Measurements from ENCODE around the gene PNMT.
"Not testable (repeated sequence)": the region's sequence is repeated elsewhere in the genome, so short reads cannot be mapped to it uniquely, and the experiment has no call there.

The PNMT gene

DNA sequence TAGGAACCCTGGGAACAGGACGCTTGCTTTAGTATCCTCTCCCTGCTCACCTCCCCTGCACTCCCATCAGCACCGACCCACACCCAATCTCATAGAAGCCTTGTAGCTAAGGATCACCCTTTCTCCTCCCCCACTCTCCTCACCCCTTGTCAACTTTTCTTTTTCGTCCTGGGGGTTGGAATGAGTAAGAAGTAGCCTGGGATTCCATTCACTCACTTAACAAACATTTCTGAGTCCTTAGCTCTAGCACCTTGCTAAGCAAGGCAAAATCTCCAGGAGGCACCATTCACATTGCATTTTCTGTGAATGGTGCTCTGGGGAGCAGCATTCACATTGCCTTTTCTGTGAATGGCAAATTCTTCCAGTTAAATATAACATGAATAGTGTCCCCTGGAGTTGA lies 20.7 kb downstream of the PNMT start:
- DNase-seq = no peak

DNA sequence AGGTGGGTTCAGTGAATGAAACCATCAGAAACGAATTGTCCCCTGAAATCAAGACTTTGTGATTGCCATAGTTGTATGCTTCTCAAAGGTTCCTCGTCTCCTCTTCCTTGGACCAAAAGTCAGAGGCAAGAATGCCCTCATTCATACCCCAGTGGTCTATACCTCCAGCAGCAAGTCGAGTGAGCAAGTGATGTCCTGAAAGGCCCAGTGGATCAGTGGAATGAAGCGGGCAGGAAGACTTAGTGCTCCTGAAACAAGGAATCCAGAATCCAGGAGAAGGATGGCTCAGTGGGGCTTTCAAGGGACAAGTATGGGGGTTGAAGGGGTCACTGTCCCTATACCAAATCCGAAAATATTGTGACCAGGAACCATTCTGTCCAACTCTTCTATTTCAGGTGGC lies 26.3 kb downstream of the PNMT start:
- no peak for DNase-seq

DNA sequence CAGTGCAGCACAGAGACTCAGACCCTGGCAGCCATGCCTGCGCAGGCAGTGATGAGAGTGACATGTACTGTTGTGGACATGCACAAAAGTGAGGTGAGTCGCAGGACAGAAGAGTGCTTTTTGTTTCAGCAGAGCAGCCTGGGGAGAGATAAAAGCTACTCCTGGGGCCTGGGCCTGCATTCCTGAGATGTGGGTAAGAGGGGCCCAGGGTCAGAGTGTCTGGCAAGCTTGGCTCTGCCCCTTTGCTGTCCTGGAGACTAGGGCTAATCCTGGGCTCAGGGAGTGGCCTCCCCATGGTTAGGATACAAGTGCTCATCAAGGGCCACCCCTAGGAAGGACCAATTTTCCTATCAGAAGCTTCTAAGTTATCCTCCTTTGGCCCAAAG lies 26.8 kb downstream of the PNMT start:
- no peak for DNase-seq

DNA sequence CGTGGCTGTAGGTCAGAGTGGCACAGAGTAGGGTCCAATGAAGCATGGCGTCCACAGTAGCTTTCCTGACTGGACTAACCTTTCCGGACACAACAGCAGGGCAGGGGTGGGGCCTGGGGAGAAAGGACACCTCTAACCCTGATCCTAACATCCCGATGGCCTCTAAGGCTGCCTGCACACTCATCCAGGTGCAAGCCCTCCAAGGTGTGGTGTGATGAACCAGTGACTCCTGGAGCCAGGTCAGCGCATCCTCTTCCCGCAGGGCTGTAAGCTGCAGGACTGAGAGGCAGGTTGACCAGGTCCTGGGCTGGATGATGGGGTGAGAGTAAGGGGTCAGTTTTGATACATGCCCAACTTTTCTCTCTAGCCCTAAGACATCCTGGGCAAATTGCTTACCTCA lies 28.5 kb downstream of the PNMT start:
- DNase-seq = no peak

DNA sequence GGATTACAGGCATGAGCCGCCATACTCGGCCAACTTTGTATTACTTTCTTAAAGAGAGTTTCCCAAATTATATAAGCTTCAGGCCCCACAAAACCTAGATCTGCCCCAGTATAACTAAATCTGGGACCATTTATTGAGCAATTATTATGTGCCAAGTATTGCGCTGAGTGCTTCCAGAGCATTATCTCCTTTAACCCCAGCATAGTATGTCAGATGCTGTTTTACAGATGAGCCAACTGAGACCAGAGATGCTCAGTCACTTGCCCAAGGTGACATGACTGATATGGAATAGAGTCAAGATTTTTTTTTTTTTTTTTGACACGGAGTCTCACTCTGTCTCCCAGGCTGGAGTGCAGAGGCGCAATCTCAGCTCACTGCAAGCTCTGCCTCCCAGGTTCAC lies 29.7 kb downstream of the PNMT start:
- DNase-seq = no peak

DNA sequence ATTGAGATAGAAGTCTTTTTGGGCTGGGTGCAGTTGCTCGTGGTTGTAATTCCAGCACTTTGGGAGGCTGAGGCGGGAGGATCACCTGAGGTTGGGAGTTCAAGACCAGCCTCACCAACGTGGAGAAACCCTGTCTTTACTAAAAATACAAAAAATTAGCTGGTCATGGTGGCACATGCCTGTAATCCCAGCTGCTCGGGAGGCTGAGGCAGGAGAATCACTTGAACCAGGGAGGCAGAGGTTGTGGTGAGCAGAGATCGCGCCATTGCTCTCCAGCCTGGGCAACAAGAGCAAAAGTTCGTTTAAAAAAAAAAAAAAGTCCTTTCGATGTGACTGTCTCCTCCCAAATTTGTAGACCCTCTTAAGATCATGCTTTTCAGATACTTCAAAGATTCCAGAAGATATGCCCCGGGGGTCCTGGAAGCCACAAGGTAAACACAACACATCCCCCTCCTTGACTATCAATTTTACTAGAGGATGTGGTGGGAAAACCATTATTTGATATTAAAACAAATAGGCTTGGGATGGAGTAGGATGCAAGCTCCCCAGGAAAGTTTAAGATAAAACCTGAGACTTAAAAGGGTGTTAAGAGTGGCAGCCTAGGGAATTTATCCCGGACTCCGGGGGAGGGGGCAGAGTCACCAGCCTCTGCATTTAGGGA lies 31.0 kb downstream of the PNMT start:
- DNase-seq = not testable (repeated sequence)

DNA sequence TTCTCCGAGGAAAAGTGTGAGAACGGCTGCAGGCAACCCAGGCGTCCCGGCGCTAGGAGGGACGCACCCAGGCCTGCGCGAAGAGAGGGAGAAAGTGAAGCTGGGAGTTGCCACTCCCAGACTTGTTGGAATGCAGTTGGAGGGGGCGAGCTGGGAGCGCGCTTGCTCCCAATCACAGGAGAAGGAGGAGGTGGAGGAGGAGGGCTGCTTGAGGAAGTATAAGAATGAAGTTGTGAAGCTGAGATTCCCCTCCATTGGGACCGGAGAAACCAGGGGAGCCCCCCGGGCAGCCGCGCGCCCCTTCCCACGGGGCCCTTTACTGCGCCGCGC lies 31.5 kb downstream of the PNMT start, which contains the start of gene ERBB2:
ERBB2 (plus strand) TSS at position 247 of the 330 bp plus-strand sequence. CDS start 175 bp downstream, outside the sequence.
- peak; percentile 82 for DNase-seq

DNA sequence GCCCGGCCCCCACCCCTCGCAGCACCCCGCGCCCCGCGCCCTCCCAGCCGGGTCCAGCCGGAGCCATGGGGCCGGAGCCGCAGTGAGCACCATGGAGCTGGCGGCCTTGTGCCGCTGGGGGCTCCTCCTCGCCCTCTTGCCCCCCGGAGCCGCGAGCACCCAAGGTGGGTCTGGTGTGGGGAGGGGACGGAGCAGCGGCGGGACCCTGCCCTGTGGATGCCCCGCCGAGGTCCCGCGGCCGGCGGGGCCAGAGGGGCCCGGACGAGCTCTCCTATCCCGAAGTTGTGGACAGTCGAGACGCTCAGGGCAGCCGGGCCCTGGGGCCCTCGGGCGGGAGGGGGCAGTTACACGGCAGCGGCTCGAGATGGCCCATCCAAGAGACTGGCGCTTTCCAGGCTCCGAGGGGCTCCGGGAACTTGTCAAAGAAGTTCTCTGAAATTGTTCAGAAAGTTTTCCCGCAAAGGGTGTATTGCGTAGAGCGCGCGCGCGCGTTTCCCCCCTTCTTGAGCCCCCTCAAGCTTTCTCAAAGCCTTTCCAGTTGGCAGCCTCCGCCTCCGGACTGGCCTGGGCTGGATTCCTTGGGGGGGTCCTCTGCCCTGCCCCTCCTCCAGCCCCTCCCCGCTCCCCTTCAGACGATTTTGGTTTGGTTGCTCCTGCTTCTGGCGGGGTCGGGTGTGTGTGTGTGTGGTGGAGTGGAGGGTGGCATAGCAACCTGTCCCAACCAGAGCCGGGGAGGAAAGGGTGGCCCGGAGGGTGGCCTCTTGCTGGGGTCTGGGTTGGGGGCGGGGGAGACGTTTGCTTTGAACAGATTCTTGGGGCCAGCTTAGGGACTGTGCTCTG lies 32.1 kb downstream of the PNMT start:
- peak; percentile 84 for DNase-seq

DNA sequence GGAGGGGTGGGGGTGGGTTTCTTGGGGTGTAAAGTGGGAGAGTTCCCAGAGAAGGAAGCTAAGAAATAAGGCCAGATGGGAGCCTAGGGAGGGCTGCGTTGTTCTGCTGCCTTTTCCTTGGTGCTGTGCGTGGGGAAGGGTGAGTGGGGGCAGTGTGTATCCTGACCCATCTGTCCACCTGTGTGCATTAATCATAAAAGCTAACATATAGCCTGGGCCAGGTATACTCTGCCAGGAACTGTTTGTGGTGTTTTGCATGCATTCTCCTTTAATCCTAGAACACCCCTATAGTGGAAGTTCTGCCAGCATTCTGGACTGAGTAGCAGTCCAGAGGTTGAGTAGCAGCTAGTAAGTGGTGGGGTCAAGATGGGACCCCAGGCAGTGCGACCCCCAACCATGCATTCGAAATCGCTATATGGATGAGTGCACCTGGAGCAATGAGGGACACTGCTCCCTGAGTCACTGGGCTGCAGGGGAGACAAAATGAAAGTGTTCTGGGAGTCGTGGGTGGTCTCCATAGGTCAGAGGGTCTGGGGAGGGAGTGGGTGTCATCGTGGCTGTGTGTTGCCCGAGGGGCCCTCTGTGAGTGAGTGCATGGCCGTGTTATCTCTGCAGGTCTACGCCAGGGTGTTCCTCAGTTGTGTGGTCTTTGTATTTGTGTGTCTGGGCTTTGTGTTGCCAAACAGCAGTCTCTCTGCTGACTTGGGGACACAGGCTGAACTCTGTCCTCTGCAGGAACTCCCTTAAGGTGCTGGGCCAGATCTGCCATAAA lies 32.9 kb downstream of the PNMT start:
- no peak for DNase-seq

DNA sequence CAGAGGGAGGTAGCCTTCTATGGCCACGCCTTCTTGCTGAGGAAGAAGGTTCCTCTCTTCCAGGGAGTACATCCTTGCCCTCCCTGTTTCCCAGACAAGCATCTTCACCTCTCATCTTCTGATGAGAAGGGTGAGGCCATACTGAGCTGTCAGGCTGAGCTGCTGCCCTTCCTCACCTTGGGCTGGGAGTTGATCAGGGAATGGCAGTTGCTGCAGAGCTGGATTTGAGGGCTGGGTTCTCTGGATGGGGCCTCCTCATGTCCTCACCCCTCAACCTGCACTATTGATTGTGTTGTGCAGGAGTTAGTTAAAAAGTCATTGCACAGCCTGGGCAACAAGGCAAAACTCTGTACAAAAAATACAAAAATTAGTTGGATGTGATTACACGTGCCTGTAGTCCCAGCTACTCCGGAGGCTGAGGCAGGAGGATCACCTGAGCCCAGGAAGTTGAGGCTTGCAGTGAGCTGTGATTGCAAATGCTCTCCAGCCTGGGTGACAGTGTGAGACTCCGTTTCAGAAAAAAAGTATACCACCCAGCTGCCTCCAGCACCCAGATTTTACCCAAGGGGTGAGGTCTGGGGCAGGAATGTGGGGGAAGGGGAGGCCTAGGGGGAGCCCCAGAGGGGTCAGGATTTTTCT lies 33.6 kb downstream of the PNMT start:
- no peak for DNase-seq

DNA sequence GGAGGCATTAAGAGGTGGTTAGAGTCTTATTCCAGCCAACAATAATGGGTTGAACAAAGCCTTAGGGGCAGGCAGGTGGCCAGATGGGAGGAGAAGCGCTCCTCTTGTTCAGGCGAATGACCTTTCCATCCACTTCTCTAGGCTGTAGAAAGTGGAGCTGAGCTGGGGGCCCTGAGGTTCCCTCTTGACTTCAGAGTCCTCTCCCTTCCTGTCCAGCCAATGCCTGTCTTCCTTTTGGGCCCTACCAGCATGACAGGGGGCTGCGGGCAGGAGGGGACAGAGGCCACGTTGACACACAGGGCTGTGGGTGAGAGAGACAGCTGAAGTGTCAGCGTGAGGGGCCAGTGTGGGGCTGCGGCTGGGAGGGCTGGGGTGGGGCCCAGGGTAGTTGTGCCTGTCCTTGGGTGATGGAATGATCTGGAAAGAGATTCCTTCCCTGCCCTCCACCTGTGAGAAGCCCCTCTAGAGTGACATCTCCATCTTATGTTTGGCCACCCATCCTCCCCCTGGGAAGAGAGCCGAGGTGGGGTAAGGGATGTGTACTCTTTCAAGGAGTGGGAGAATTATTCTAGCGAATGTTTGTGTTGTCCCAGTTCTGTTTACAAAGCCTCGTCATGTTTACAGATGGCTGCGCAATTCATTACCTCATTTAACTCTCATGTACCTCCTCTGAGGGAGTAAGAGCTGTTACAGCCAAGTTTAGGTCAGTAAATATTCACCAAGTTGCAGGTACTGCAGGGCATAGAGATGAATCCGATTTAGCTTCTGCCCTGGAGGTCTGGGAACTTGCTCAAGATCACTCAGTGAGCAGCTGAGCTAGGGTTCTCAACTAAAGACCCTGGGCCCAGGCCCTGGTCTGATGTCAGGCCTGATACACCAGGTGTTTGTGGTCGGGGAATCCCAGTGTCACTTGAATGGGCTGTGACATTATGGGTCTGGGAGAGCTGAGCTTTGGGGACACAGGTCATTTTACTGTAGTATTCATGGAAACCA lies 34.9 kb downstream of the PNMT start:
- DNase-seq = no peak

DNA sequence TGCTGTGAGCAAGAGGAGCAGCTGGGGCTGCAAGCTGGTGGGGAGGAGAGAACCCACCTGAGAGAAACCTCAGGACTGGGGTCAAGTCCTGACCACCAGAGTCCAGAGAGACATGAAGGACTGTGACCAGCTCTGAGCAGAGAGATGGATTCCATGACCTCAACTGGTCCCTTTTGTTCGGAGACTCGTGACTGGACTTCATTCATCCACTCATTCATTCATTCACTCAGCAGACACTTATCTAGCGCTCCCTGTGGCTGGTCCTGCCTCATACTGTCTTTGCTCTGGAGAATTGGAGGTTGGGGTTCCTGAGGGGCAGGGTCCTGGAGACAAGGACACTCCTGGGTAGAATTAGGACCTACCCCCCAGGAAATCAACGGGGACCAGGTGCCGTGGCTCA lies 35.7 kb downstream of the PNMT start:
- no peak for DNase-seq

DNA sequence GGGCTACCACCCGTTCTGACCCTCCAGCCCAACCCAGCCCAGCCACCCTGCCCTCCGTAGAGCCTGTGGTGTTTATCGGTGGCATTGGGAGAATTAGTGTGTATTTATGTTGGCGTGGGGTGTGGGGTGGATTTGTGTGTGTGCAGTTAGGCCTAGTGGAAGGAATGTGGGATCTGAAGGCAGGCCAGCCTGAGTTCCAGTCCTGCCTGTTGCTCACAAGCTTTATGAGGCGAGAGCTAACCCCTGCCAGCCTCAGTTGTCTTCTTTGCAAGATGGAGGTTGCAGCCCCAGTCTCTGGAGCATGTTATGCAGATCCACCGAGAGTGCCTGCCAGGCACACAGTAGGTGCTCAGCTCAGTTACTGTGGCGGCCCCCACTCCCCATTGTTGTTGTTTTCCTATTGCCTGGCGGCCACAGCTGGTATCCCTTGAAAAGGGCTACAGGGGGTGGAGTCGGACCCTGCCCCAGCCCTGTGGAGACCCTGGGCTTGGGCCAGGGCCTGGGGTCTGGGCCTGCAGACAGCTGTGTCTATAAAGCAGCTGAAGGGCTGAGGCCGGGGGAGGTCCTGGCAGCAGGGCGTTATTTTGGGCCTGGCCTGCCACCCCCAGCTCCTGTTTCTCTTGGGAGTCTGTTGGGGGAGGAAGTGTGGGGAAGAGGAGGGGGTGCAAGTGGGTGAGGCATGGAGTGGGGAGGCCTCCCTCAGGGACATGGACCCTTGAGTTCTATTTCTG lies 36.7 kb downstream of the PNMT start:
- no peak for DNase-seq

DNA sequence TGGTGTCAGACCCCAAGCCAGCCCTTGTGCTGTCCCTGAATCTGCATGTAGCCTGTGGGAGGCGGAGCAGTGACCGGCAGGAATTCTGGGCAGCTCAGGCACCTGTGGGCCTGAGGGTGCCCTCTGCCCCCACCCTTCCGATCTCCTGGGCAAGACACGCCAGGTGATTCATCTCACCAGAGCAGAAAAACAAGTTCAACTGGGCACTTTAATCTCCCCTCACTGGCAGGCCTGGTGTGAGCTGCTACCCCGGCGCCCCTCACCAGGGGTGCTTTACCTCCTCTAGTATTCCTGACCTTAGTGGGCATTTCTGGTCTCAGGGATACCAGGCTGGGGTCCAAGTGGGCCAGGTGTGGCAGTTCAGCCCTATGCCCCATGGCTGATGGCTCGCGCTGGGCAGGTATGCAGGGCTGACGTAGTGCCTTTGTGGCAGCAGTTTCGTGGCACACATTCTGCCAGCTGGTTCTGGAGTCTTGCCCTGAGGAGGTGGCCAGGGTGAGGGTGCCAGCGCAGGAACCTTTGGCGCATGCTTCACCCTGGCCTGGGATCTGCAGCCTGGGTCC lies 37.6 kb downstream of the PNMT start:
- DNase-seq = no peak

DNA sequence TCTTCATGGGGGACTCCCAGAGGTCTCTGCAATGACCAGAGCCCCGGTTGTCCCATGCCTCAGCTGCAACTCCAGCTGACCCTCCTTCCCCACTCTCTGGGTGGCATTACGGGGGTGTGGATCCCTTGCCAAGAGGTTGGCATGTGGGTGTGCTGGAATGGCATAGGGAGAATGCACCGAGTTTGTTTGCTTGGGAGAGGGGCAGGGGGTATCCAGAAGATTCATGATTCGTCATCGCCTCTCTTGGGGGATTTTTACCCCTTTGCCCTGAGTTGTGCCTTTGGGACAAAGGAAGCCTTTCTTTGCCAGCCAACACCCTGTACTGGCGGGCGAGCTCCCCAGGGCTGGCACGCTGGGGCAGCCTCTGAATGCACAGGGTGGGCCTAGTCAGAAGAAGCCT lies 38.1 kb downstream of the PNMT start:
- DNase-seq = no peak

DNA sequence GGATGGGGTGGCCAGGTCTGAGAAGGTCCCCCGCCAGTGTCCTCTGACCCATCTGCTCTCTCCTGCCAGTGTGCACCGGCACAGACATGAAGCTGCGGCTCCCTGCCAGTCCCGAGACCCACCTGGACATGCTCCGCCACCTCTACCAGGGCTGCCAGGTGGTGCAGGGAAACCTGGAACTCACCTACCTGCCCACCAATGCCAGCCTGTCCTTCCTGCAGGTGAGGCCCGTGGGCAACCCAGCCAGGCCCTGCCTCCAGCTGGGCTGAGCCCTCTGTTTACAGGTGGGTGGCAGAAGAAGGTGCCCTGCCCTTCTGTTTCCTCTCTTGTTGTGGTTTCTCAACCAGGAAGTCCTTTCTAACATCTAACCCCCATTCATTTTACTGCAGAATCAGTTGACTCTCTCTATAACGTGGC lies 38.7 kb downstream of the PNMT start:
- DNase-seq = no peak

DNA sequence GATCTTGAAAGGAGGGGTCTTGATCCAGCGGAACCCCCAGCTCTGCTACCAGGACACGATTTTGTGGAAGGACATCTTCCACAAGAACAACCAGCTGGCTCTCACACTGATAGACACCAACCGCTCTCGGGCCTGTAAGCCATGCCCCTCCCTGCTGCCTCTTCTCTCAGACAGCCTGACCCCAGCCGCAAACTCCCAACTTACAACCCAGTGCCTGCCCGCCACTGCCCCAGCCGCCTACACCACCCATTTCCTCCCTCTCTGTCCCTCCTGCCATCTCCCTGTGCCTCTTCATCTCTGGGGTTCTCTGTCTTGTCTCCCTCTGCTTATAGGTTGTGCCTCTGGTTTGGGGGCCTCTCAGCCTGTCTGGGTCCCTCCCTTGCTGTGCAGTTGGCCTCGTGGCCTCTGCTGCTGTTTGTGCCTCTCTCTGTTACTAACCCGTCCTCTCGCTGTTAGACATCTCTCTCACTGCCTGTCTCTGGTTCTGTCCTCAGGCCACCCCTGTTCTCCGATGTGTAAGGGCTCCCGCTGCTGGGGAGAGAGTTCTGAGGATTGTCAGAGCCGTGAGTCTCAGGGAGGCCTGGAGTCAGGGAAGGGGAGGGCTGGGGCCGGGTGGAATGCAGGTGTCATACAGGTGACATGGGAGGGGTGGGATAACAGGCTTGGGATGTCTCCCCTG lies 41.2 kb downstream of the PNMT start:
- no peak for DNase-seq

DNA sequence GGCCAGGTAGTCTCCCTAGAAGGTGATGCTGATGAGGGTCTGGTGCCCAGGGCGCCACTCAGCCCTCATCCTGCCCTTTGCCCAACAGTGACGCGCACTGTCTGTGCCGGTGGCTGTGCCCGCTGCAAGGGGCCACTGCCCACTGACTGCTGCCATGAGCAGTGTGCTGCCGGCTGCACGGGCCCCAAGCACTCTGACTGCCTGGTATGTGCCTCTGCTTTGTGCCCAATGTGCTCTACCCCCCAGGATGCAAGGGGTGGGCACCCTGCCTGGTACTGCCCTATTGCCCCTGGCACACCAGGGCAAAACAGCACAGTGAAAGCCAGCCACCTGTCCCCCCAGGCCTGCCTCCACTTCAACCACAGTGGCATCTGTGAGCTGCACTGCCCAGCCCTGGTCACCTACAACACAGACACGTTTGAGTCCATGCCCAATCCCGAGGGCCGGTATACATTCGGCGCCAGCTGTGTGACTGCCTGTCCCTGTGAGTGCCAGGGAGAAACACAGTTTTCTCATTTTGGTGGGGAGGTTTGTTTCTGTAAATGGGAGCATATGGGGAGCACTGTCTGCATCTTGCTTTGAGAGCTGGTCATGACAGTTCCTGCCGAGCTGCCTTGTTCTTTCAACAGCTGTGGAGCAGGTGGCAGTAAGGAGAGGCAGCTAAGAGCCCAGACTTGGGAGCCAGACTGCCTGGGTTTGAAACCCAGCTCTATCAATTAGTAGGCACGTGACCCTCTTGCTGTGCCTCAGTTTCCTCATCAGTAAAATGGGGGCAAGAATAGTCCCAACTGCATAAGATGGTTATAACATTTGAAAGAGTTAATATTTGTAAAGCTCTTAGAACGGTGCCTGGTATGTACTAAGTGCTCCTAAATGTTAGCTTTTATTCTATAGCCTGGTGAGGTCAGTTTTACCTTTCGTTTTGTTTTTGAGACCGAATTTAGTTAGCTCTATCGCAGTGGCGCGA lies 42.0 kb downstream of the PNMT start:
- no peak for DNase-seq

DNA sequence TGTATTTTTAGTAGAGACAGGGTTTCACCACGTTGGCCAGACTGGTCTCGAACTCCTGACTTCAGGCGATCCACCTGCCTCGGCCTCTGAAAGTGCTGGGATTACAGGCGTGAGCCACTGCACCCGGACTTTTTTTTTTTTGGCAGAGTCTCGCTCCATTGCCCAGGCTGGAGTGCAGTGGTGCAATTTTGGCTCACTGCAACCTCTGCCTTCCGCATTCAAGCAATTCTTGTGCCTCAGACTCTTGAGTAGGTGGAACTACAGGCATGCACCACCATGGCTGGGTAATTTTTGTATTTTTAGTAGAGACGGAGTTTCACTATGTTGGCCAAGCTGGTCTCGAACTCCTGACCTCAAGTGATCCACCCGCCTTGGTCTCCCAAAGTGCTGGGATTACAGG lies 42.8 kb downstream of the PNMT start:
- DNase-seq = not testable (repeated sequence)

All from right forelimb (tissue), 1 donor.